ENCODE measurements around the gene CHCT1. TPM values are rescaled to one million over a fixed set of nuclear protein-coding genes. Genes with fewer than 3 reads are reported as not detected.
A peak's percentile ranks its signal among the peaks of the same experiment; 100 is the strongest.

The CHCT1 gene
- total and polyA plus RNA-seq, 2 of the 8 experiments (the other 6 are each of a cell fraction or from before 2014, with no cell fraction given): 0.06 TPM; not detected in 1

DNA sequence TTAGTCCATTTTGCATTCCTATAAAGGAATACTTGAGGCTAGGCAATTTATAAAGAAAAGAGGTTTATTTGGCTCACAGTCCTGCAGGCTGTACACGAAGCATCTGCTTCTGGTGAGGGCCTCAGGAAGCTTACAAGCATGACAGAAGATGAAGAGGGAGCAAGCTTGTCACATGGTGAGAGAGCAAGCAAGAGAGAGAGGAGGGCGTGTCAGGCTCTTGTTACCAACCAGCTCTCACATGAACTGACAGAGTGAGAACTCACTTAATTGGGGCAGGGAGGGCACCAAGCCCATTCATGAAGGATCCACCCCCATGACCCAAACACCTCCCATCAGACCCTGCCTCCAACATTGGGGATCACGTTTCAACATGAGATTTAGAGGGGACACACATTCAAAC, 1.6 kb downstream of the CHCT1 start:
- Histone ChIP-seq H2BK12ac (ENCODE audit: low read depth, low read length) (0 out of 2 replicates have a peak overlapping the region, but pooled peaks have one; percentile 50), H3K23ac (ENCODE audit: insufficient read length) (no peak overlapping the region), H3K23me2 (ENCODE audit: low read depth, low read length) (peaks cover 3% of the 10 kb centered on the region; the same call in 1 of the 2 replicates), H4K91ac (replicated peaks; ENCODE audit: insufficient read length, low read length) (no peak overlapping the region), H2AK5ac (ENCODE audit: low read depth, low read length) (no peak overlapping the region), H2BK120ac (replicated peaks; ENCODE audit: low read depth, low read length) (no peak overlapping the region), H4K20me1 (replicated peaks in 1 of 2; ENCODE audit: control insufficient read depth in 1 of 2, insufficient read depth in 2 of 2, low read length in 2 of 2) (no peaks in the 10 kb centered on the region), H3K4me1 (replicated peaks in 1 of 4; ENCODE audit: control insufficient read depth in 3 of 4, insufficient read depth in 4 of 4, low read length in 3 of 4) (peaks cover 0 to 7% (median 6%) of the 10 kb centered on the region in 4 experiments; a peak in 6 of 7 replicates), H2AFZ (ENCODE audit: low read length) (no peak overlapping the region), H3K4me2 (ENCODE audit: insufficient read depth in 1 of 2, low read depth in 2 of 2, low read length in 2 of 2) (no peak overlapping the region), H3K14ac (ENCODE audit: insufficient read length) (no peak overlapping the region), H3K9ac (replicated peaks in 1 of 4; ENCODE audit: extremely low read depth in 1 of 4, low read depth in 3 of 4, low read length in 3 of 4) (no peak overlapping the region), H2BK5ac (ENCODE audit: low read depth, low read length) (no peak overlapping the region), H4K5ac (ENCODE audit: insufficient read length, low read depth, low read length) (no peak overlapping the region), H3K36me3 (ENCODE audit: control insufficient read depth in 2 of 4, insufficient read depth in 4 of 4, low read length in 3 of 4) (no peaks in the 10 kb centered on the region), H3K27me3 (replicated peaks in 1 of 4; ENCODE audit: control insufficient read depth in 3 of 4, extremely low read depth in 1 of 4, insufficient read depth in 3 of 4, low read length in 3 of 4) (peaks cover 0 to 11% (median 9%) of the 10 kb centered on the region in 4 experiments; a peak in 4 of 7 replicates), H3K18ac (ENCODE audit: extremely low read depth, low read length) (no peak overlapping the region), H3K56ac (replicated peaks; ENCODE audit: insufficient read length, low read depth, low read length) (no peak overlapping the region), H3K79me1 (ENCODE audit: low read depth, low read length) (no peaks in the 10 kb centered on the region), H3K9me3 (ENCODE audit: insufficient read depth in 2 of 2, low read depth in 1 of 2, low read length in 1 of 2) (no peaks in the 10 kb centered on the region), H2BK20ac (ENCODE audit: low read length) (no peak overlapping the region), H4K8ac (ENCODE audit: extremely low read depth, insufficient read depth, low read length) (no peak overlapping the region), H3K27ac (ENCODE audit: low read depth, low read length) (no peak overlapping the region), H3K4me3 (ENCODE audit: extremely low read depth in 1 of 4, insufficient read depth in 2 of 4, low read depth in 3 of 4, low read length in 4 of 4) (no peak overlapping the region), H3K4ac (replicated peaks; ENCODE audit: insufficient read length, low read depth, low read length) (no peak overlapping the region), H3K79me2 (ENCODE audit: control insufficient read depth in 1 of 2, insufficient read depth in 2 of 2, low read length in 2 of 2) (no peaks in the 10 kb centered on the region), H2BK15ac (ENCODE audit: low read length) (no peak overlapping the region)
- no peak for DNase-seq (ENCODE audit: low read depth in 1 of 2, low spot score in 2 of 2)
- ChIA-PET POLR2A (ENCODE audit: partially characterized antibody) (no interaction called here), CTCF (ENCODE audit: partially characterized antibody) (interaction anchor here (0.8 to 1.6 kb wide), 4 partner anchors 9 to 250 kb away, joined by 3 to 5 read pairs (median 3); no protein-coding TSS in a partner anchor)
- 87% methylated on average over 3 of the region's 3 CpGs; no CpG with 5 or more reads in 1 of the 2 experiments for whole genome bisulfite sequencing, 2 experiments (ENCODE audit: extremely low coverage in 1 of 2, insufficient coverage in 1 of 2, insufficient read length in 1 of 2, insufficient replicate concordance in 2 of 2, low coverage in 1 of 2, low lambda C conversion rate in 2 of 2, missing lambda C conversion rate in 1 of 2)
- FAIRE-seq: no peak
- TF ChIP-seq BCL11A (IDR thresholded peaks at IDR 0.05; ENCODE audit: low read depth in 2 of 2, low read length in 2 of 2) (no peak), SIX5 (IDR thresholded peaks at IDR 0.05; ENCODE audit: low read depth, low read length) (no peak), GTF2F1 (IDR thresholded peaks at IDR 0.05; ENCODE audit: borderline replicate concordance, low read depth, low read length) (no peak), YY1 (IDR thresholded peaks at IDR 0.05; ENCODE audit: low read depth, low read length) (no peak), RXRA (IDR thresholded peaks at IDR 0.05; ENCODE audit: insufficient read depth, low read depth, low read length) (no peak), TAF1 (IDR thresholded peaks at IDR 0.05; ENCODE audit: low read depth, low read length) (no peak), JUND (IDR thresholded peaks at IDR 0.05; ENCODE audit: low read length) (no peak), CEBPB (IDR thresholded peaks at IDR 0.05; ENCODE audit: low read depth, low read length) (no peak), HDAC2 (IDR thresholded peaks at IDR 0.05; ENCODE audit: borderline replicate concordance in 1 of 2, low read depth in 2 of 2, low read length in 2 of 2) (no peak), TCF12 (IDR thresholded peaks at IDR 0.05; ENCODE audit: low read depth, low read length) (no peak), ZNF274 (IDR thresholded peaks at IDR 0.05; ENCODE audit: borderline replicate concordance, extremely low read depth, low read length) (no peak), RNF2 (IDR thresholded peaks at IDR 0.05; ENCODE audit: borderline replicate concordance, low read depth, low read length, missing control alignments, poor library complexity, severe bottlenecking) (no peak), TBP (IDR thresholded peaks at IDR 0.05; ENCODE audit: low read depth, low read length) (no peak), CBX5 (IDR thresholded peaks at IDR 0.05; ENCODE audit: low read depth, low read length) (no peak)

Data from H1 (cell line).